Stimulated activated memory B cell treated with anti-CD40 and anti-IgM and Interleukin-4, amounts not matched to agents 10 μg/mL and 1 μg/mL and 100 μg/mL, for 72 hours (primary cell): Measurements from ENCODE around the gene KRTAP10-2.
A peak's percentile ranks its signal among the peaks of the same experiment; 100 is the strongest.

Source experiments
- ATAC-seq: fragments of 150-1000 bp; cut with Tn5 transposase; 2 replicates; pipeline ENCODE4 v1.10.0; 2021
- H3K27ac Mint-ChIP-seq: one replicate; pipeline ENCODE4 v1.8.0; 2022; ENCODE audit warnings: mild to moderate bottlenecking, mixed read lengths
- H3K27me3 Mint-ChIP-seq: one replicate; pipeline ENCODE4 v1.8.0; 2022; ENCODE audit warnings: mixed read lengths
- H3K36me3 Mint-ChIP-seq: one replicate; pipeline ENCODE4 v1.8.0; 2022; ENCODE audit warnings: mixed read lengths
- H3K4me1 Mint-ChIP-seq: one replicate; pipeline ENCODE4 v1.8.0; 2022; ENCODE audit warnings: mixed read lengths
- H3K4me3 Mint-ChIP-seq: one replicate; pipeline ENCODE4 v1.8.0; 2022; ENCODE audit warnings: mild to moderate bottlenecking, moderate library complexity, mixed read lengths
- H3K9me3 Mint-ChIP-seq: one replicate; pipeline ENCODE4 v1.8.0; 2022; ENCODE audit warnings: mixed read lengths

KRTAP10-2 gene

GRCh38 chr21:44540741-44541288 lies 10.5 kb downstream of the KRTAP10-2 start:
- H3K27ac Mint-ChIP-seq: no peak overlapping the region
- no peak overlapping the region for H3K4me3 Mint-ChIP-seq
- peaks cover 5% of the 10 kb centered on the region for H3K9me3 Mint-ChIP-seq
- no peak for ATAC-seq
- no peaks in the 10 kb centered on the region for H3K36me3 Mint-ChIP-seq
- H3K27me3 Mint-ChIP-seq: peaks cover 37% of the 10 kb centered on the region
- no peaks in the 10 kb centered on the region for H3K4me1 Mint-ChIP-seq

- Mint-ChIP-seq H3K27me3 (peaks cover 37% of the 10 kb centered on the region), H3K27ac (no peak within 1 kb of the TSS), H3K4me1 (no peaks in the 10 kb centered on the region), H3K36me3 (no peaks in the 10 kb centered on the region), H3K4me3 (no peak within 1 kb of the TSS), H3K9me3 (no peaks in the 10 kb centered on the region)
- no peak for ATAC-seq
Measured at GRCh38 chr21:44539991-44540666, 11.2 kb downstream of the KRTAP10-2 start, which contains the start of gene KRTAP10-1. Gene KRTAP10-1, minus strand, starts transcription at chr21:44540195. Its CDS starts 45 bp downstream, at chr21:44540150.

GRCh38 chr21:44539046-44539445 lies 12.3 kb downstream of the KRTAP10-2 start:
- peaks cover 37% of the 10 kb centered on the region for H3K27me3 Mint-ChIP-seq
- no peaks in the 10 kb centered on the region for H3K9me3 Mint-ChIP-seq
- no peak for ATAC-seq
- H3K36me3 Mint-ChIP-seq: no peaks in the 10 kb centered on the region
- H3K4me3 Mint-ChIP-seq: no peak overlapping the region
- H3K27ac Mint-ChIP-seq: no peak overlapping the region
- no peaks in the 10 kb centered on the region for H3K4me1 Mint-ChIP-seq

- ATAC-seq: peak; percentile 21
- no peak overlapping the region for H3K27ac Mint-ChIP-seq
- no peaks in the 10 kb centered on the region for H3K4me1 Mint-ChIP-seq
- peaks cover 37% of the 10 kb centered on the region for H3K27me3 Mint-ChIP-seq
- H3K4me3 Mint-ChIP-seq: no peak overlapping the region
- no peaks in the 10 kb centered on the region for H3K9me3 Mint-ChIP-seq
- no peaks in the 10 kb centered on the region for H3K36me3 Mint-ChIP-seq
Measured at GRCh38 chr21:44537930-44538911, 13.1 kb downstream of the KRTAP10-2 start.

- no peaks in the 10 kb centered on the region for H3K4me1 Mint-ChIP-seq
- no peaks in the 10 kb centered on the region for H3K36me3 Mint-ChIP-seq
Measured at GRCh38 chr21:44535963-44536362, 15.3 kb downstream of the KRTAP10-2 start.

GRCh38 chr21:44534688-44535087 lies 16.6 kb downstream of the KRTAP10-2 start:
- Mint-ChIP-seq H3K27ac (no peak overlapping the region), H3K4me1 (no peaks in the 10 kb centered on the region), H3K36me3 (no peaks in the 10 kb centered on the region), H3K27me3 (peaks cover 55% of the 10 kb centered on the region), H3K9me3 (no peaks in the 10 kb centered on the region), H3K4me3 (no peak overlapping the region)
- ATAC-seq: no peak

More at GRCh38 chr21:44535963-44536362, 15.3 kb downstream of the KRTAP10-2 start:
- H3K27me3 Mint-ChIP-seq: peaks cover 51% of the 10 kb centered on the region
- no peak for ATAC-seq
- no peak overlapping the region for H3K4me3 Mint-ChIP-seq
- H3K9me3 Mint-ChIP-seq: no peaks in the 10 kb centered on the region
- H3K27ac Mint-ChIP-seq: no peak overlapping the region

- H3K4me1 Mint-ChIP-seq: no peaks in the 10 kb centered on the region
- ATAC-seq: no peak
- H3K27ac Mint-ChIP-seq: no peak overlapping the region
- no peaks in the 10 kb centered on the region for H3K36me3 Mint-ChIP-seq
- peaks cover 55% of the 10 kb centered on the region for H3K27me3 Mint-ChIP-seq
- no peaks in the 10 kb centered on the region for H3K9me3 Mint-ChIP-seq
- H3K4me3 Mint-ChIP-seq: no peak overlapping the region
Measured at GRCh38 chr21:44533891-44534627, 17.2 kb downstream of the KRTAP10-2 start.

GRCh38 chr21:44533121-44533890 lies 18.0 kb downstream of the KRTAP10-2 start:
- Mint-ChIP-seq H3K4me1 (no peaks in the 10 kb centered on the region), H3K36me3 (no peaks in the 10 kb centered on the region), H3K9me3 (no peaks in the 10 kb centered on the region), H3K27me3 (peaks cover 52% of the 10 kb centered on the region), H3K27ac (no peak overlapping the region), H3K4me3 (no peak overlapping the region)
- no peak for ATAC-seq

- Mint-ChIP-seq H3K27ac (no peak overlapping the region), H3K4me3 (no peak overlapping the region), H3K27me3 (peaks cover 46% of the 10 kb centered on the region), H3K36me3 (no peaks in the 10 kb centered on the region), H3K9me3 (no peaks in the 10 kb centered on the region), H3K4me1 (no peaks in the 10 kb centered on the region)
- no peak for ATAC-seq
Measured at GRCh38 chr21:44532712-44533111, 18.6 kb downstream of the KRTAP10-2 start.

GRCh38 chr21:44531606-44532564 lies 19.4 kb downstream of the KRTAP10-2 start:
- H3K36me3 Mint-ChIP-seq: no peaks in the 10 kb centered on the region
- H3K27ac Mint-ChIP-seq: no peak overlapping the region
- H3K9me3 Mint-ChIP-seq: no peaks in the 10 kb centered on the region
- H3K4me1 Mint-ChIP-seq: no peaks in the 10 kb centered on the region
- no peak overlapping the region for H3K4me3 Mint-ChIP-seq
- ATAC-seq: no peak
- peaks cover 38% of the 10 kb centered on the region for H3K27me3 Mint-ChIP-seq

- Mint-ChIP-seq H3K36me3 (no peaks in the 10 kb centered on the region), H3K4me3 (no peak overlapping the region), H3K27me3 (peaks cover 37% of the 10 kb centered on the region), H3K4me1 (no peaks in the 10 kb centered on the region), H3K9me3 (no peaks in the 10 kb centered on the region), H3K27ac (no peak overlapping the region)
- ATAC-seq: no peak
Measured at GRCh38 chr21:44530903-44531605, 20.3 kb downstream of the KRTAP10-2 start.

- Mint-ChIP-seq H3K4me3 (no peak overlapping the region), H3K27me3 (peaks cover 37% of the 10 kb centered on the region), H3K36me3 (no peaks in the 10 kb centered on the region), H3K4me1 (no peaks in the 10 kb centered on the region), H3K27ac (no peak overlapping the region), H3K9me3 (no peaks in the 10 kb centered on the region)
- no peak for ATAC-seq
Measured at GRCh38 chr21:44530221-44530902, 20.9 kb downstream of the KRTAP10-2 start.
